ENCODE results near the gene IER5L.
"Not testable (repeated sequence)": the region's sequence is repeated elsewhere in the genome, so short reads cannot be mapped to it uniquely, and the experiment has no call there.

Gene IER5L

DNA sequence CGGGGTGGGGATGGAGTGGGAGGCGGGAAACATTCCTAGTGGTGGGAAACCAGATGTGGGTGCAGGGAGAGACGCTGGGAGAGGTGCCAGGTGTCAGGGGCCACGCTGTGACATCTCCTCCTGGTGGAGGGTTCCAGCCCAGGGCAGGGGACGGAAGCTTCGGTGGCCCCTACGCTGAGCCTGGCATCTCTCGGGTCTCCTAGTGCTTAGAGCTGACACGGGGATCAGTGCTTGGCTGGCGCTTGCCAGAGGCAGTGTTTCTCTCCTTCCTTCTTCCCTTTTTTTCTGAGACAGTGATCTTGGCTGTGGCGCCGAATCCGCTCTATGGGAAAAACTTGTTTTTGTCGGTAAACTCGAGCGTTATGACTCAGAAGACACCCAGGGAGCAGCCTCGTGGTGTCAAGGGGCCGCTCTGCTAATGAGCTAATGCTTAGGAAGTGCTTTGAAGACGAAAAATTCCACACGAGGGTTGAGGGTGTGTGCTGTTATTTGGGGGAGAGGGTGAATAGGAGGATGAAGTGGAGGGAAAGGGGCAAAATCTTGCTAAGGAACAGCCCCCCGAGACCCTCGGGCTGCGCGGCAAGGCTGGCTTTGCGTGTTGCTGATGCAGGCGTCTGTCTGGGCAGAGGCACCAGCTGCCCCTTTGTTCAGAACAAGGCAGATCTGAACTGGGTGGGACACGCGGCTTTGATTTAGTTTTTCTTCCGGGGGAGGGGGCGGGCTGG is 20.4 kb upstream of the IER5L start:
- DNase-seq (ENCODE audit: insufficient read length, low spot score) (no peak), FAIRE-seq (no peak)
- TF ChIP-seq, protein P1, sequence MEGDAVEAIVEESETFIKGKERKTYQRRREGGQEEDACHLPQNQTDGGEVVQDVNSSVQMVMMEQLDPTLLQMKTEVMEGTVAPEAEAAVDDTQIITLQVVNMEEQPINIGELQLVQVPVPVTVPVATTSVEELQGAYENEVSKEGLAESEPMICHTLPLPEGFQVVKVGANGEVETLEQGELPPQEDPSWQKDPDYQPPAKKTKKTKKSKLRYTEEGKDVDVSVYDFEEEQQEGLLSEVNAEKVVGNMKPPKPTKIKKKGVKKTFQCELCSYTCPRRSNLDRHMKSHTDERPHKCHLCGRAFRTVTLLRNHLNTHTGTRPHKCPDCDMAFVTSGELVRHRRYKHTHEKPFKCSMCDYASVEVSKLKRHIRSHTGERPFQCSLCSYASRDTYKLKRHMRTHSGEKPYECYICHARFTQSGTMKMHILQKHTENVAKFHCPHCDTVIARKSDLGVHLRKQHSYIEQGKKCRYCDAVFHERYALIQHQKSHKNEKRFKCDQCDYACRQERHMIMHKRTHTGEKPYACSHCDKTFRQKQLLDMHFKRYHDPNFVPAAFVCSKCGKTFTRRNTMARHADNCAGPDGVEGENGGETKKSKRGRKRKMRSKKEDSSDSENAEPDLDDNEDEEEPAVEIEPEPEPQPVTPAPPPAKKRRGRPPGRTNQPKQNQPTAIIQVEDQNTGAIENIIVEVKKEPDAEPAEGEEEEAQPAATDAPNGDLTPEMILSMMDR (IDR thresholded peaks at IDR 0.05; ENCODE audit: insufficient read depth, missing control alignments), result no peak

- TF ChIP-seq, protein P1 (IDR thresholded peaks at IDR 0.05; ENCODE audit: insufficient read depth, missing control alignments), result no peak
- FAIRE-seq (no peak), DNase-seq (ENCODE audit: insufficient read length, low spot score) (no peak)
Measured at GRCh38 chr9:129197978-129198318, 19.9 kb upstream of the IER5L start.

GRCh38 chr9:129197045-129197444 is 19.0 kb upstream of the IER5L start:
- not testable (repeated sequence) for FAIRE-seq; DNase-seq (ENCODE audit: insufficient read length, low spot score)

DNA sequence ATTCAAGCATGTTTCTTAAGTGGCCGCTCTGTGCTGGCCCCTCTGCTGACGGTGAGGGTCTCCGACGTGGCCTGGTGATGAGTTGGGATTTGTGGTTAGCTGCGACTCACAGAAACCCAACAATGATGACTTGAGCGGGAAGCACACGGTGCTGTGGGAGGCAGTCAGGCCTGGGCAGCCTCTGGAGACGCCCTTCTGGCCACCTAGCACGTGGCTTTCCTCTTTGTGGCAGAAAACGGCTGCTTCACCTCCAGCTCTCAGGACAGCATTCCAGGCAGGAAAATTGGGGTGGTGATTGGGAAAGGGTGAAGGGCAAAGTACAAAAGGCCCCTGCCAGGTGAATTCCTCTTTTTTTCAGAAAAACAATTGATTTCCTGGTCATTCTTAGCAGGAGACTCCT is 17.5 kb upstream of the IER5L start:
- DNase-seq (ENCODE audit: insufficient read length, low spot score), result no peak
- TF ChIP-seq, protein P1 (IDR thresholded peaks at IDR 0.05; ENCODE audit: insufficient read depth, missing control alignments), result no peak
- no peak for FAIRE-seq

- TF ChIP-seq, protein P1 (IDR thresholded peaks at IDR 0.05; ENCODE audit: insufficient read depth, missing control alignments), result no peak
- DNase-seq (ENCODE audit: insufficient read length, low spot score), result no peak
- no peak for FAIRE-seq
Measured at GRCh38 chr9:129194221-129194620, 16.2 kb upstream of the IER5L start.

DNA sequence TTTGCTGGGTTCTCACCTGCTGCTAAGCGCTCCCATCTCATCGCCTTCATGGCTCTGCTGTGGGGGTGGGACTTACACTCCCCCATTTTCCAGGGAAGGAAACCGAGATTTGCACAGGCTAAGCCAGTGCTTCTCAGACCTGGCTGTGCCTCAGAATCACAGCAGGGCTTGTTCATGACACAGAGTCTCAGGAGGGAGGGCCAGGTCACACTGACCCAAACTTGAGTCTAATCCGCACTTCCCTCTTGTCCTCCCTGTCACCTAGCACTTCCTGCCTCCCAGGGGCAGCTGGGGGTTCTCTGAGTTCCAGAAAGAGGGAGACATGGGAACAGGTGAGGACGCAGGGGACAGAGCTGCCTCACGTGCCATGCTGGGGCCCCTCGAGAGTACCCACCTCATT is 15.6 kb upstream of the IER5L start:
- FAIRE-seq (no peak), DNase-seq (ENCODE audit: insufficient read length, low spot score) (no peak)
- TF ChIP-seq, protein P1 (IDR thresholded peaks at IDR 0.05; ENCODE audit: insufficient read depth, missing control alignments), result no peak

DNA sequence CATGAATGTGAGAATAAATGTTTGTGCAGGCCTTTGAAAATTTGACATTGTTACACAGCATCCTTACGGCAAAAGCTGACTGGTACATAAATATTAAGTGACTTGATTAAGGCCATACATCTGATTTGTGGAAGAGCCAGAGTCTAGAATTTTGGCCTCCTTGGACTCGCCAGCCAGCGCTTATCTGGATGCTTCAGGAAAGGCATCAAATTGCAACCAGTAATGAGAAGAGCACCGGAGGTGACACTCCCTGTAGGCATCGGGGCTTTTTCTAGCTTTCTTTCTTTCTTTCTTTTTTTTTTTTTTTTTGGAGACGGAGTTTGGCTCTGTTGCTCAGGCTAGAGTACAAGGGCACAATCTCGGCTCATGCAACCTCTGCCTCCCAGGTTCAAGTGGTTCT is 13.2 kb upstream of the IER5L start:
- FAIRE-seq, result no peak
- no peak for DNase-seq (ENCODE audit: insufficient read length, low spot score)
- TF ChIP-seq, protein P1 (IDR thresholded peaks at IDR 0.05; ENCODE audit: insufficient read depth, missing control alignments), result no peak

- not testable (repeated sequence) for DNase-seq (ENCODE audit: insufficient read length, low spot score); FAIRE-seq
Measured at GRCh38 chr9:129189971-129190370, 11.9 kb upstream of the IER5L start.
